Mammary epithelial cell (primary cell): ENCODE results near the gene NAA10.

Experiments used
- EZH2 ChIP-seq: IDR thresholded peaks from 2 replicates; pipeline ENCODE4 v1.6.1; 2012; ENCODE audit warnings: low read length, inconsistent platforms, borderline replicate concordance
- TF ChIP-seq, protein P1 (sequence below), 2 donors: IDR thresholded peaks in 1 of 2; conservative IDR thresholded peaks in 1 of 2; 2 replicates each; pipeline ENCODE4 v1.5.1; 2011 to 2012; ENCODE audit warnings: inconsistent platforms in 2 of 2, low read length in 2 of 2, mild to moderate bottlenecking in 2 of 2, control low read depth in 1 of 2, low read depth in 1 of 2; ENCODE audit not compliant: insufficient read depth in 1 of 2; ENCODE audit errors: extremely low read depth in 1 of 2

DNA sequence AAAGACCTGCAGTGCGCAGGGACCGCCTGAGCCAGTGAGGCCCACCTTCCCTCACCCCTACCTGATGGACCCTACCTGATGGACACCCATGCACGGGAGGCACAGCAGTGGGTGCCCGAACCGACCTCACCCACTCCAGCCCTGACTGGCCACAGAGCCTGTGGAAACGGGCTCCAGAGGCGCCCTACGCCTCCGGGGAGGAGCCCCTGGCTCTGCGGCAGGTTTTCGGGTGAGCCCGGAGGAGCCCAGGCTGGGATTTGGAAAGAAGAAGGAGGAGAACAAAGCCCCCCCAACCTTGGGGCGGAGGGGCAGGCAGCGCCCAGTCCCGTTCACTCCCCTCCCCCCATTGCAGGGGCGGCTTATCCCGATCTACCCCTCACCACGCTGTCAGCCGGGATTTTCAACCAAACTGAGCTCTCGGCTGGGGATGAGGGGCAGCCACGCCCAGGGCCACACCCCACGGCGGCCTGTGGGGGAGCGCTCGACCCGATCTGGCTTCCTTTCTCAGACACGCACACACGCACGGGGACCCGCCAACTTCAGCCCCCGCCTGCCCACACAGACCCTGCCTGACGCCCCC lies 49.5 kb downstream of the NAA10 start:
- TF ChIP-seq, protein P1, sequence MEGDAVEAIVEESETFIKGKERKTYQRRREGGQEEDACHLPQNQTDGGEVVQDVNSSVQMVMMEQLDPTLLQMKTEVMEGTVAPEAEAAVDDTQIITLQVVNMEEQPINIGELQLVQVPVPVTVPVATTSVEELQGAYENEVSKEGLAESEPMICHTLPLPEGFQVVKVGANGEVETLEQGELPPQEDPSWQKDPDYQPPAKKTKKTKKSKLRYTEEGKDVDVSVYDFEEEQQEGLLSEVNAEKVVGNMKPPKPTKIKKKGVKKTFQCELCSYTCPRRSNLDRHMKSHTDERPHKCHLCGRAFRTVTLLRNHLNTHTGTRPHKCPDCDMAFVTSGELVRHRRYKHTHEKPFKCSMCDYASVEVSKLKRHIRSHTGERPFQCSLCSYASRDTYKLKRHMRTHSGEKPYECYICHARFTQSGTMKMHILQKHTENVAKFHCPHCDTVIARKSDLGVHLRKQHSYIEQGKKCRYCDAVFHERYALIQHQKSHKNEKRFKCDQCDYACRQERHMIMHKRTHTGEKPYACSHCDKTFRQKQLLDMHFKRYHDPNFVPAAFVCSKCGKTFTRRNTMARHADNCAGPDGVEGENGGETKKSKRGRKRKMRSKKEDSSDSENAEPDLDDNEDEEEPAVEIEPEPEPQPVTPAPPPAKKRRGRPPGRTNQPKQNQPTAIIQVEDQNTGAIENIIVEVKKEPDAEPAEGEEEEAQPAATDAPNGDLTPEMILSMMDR (conservative IDR thresholded peaks at IDR 0.05 in 1 of 2, IDR thresholded peaks at IDR 0.05 in 1 of 2; ENCODE audit: extremely low read depth in 1 of 2, insufficient read depth in 1 of 2, low read depth in 1 of 2, low read length in 2 of 2) = no peak
- TF ChIP-seq EZH2 = no peak
